Measurements from ENCODE around the gene SLC10A6. TPM values are rescaled to one million over a fixed set of nuclear protein-coding genes. Genes with fewer than 3 reads are reported as not detected.

The SLC10A6 gene
- total RNA-seq, 3 donors from 2014 or later, result 0.43 to 0.92 TPM; not detected in 1

DNA sequence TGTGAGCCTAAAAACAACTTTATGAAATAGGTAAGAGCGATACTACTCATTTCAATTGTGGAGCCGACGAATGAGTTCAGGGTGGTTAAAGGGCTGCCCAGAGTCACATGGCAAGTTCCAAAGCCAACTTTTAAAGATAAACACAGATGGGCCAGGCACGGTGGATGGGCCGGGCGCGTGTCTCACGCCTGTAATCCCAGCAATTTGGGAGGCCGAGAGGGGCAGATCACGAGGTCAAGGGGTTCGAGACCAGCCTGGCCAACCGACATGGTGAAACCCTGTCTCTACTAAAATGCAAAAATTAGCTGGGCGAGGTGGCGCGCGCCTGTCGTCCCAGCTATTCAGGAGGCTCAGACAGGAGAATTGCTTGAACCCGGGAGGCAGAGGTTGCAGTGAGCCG lies 44.0 kb upstream of the SLC10A6 start:
- ATAC-seq (no peak), DNase-seq (no peak)
- Histone ChIP-seq H3K9me3 (no peaks in the 10 kb centered on the region), H3K36me3 (ENCODE audit: low read depth) (no peaks in the 10 kb centered on the region), H3K4me1 (ENCODE audit: low read depth) (no peaks in the 10 kb centered on the region), H3K4me3 (no peak overlapping the region)
- TF ChIP-seq, protein P1, sequence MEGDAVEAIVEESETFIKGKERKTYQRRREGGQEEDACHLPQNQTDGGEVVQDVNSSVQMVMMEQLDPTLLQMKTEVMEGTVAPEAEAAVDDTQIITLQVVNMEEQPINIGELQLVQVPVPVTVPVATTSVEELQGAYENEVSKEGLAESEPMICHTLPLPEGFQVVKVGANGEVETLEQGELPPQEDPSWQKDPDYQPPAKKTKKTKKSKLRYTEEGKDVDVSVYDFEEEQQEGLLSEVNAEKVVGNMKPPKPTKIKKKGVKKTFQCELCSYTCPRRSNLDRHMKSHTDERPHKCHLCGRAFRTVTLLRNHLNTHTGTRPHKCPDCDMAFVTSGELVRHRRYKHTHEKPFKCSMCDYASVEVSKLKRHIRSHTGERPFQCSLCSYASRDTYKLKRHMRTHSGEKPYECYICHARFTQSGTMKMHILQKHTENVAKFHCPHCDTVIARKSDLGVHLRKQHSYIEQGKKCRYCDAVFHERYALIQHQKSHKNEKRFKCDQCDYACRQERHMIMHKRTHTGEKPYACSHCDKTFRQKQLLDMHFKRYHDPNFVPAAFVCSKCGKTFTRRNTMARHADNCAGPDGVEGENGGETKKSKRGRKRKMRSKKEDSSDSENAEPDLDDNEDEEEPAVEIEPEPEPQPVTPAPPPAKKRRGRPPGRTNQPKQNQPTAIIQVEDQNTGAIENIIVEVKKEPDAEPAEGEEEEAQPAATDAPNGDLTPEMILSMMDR (IDR thresholded peaks at IDR 0.05), result no peak
- intact Hi-C loops (cut with DNase I, micrococcal nuclease), result loop anchor here in 1 of 2 donors (5.0 kb wide), 1 partner anchor 396 kb away; no protein-coding TSS in a partner anchor

DNA sequence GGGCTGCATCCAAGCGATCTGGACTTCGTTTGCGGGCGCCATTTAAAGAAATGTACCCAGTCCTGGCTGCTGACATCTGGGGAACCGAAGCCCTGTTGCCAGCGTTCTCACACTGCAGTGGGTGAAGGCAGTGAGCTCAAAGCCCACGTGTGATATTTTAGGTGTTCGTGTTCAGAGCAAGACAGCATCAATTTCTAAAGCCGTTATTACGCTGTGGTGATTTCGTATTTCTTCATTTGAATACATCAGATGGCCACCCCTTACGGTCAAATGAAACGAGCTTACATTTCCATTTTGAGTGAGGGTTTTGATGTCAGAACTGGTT lies 43.4 kb upstream of the SLC10A6 start:
- no peaks in the 10 kb centered on the region for H3K9me3 ChIP-seq
- ATAC-seq (no peak), DNase-seq (no peak)
- H3K4me3 ChIP-seq, result no peak overlapping the region
- intact Hi-C loops (cut with DNase I, micrococcal nuclease), result loop anchor here in 1 of 2 donors (5.0 kb wide), 1 partner anchor 395 kb away; no protein-coding TSS in a partner anchor
- no peaks in the 10 kb centered on the region for H3K4me1 ChIP-seq (ENCODE audit: low read depth)
- no peaks in the 10 kb centered on the region for H3K36me3 ChIP-seq (ENCODE audit: low read depth)
- TF ChIP-seq, protein P1 (IDR thresholded peaks at IDR 0.05), result no peak

DNA sequence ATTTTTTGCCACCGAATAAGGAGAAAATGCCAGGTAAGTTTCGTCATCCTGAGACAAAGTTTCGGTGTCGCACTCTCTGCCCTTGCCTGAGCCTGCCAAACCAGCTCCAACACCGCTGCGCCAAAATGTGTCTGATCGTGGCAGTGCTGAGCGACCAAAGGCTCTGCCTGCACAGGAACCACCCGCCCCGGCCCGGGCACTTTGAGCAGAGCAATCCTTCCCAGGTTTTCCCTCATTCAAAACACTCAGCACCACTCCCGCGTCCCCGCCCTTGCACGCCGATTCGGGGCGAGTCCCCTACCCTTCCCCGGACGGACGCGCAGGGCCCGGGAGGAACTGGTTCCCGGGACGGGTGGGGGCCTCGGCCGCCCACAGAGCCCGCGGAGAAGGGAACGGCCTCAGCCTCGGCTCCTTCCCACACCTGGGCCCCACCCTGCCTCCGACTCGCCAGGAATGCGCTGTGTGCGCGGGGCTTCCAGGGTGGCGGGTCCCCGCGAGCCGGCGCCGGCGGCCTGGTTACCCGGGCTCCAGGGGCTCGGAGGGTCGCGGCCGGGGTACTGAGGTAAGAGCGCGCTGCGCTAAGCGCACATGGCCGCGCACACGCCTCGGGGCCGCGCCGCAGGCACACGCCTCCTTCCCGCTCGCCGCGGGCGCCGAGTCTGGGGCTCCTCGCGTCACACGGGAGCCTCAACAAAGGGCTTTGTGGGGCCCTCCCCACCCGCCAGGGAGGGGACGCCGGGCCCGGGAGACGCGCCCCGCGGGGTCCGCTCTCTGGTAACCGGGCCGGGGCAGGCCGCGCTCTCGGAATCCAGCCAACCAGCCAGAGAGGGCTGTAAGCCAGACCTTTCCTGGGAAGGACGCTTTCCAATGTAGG lies 42.8 kb upstream of the SLC10A6 start, which contains the start of gene C4orf36:
C4orf36 (minus strand) TSS at position 661 of the 874 bp plus-strand sequence. CDS start 902 bp downstream, outside the sequence.
- DNase-seq, result peak; percentile 73 to 86 (median 82)
- intact Hi-C loops (cut with DNase I, micrococcal nuclease), result loop anchor here in 1 of 2 donors (5.0 kb wide), 1 partner anchor 395 kb away; no protein-coding TSS in a partner anchor
- H3K4me3 ChIP-seq, result peak within 1 kb of the TSS; percentile 25
- no peaks in the 10 kb centered on the region for H3K36me3 ChIP-seq (ENCODE audit: low read depth)
- TF ChIP-seq, protein P1 (IDR thresholded peaks at IDR 0.05), result no peak
- no peaks in the 10 kb centered on the region for H3K9me3 ChIP-seq
- no peaks in the 10 kb centered on the region for H3K4me1 ChIP-seq (ENCODE audit: low read depth)
- ATAC-seq, result peak; percentile 84

DNA sequence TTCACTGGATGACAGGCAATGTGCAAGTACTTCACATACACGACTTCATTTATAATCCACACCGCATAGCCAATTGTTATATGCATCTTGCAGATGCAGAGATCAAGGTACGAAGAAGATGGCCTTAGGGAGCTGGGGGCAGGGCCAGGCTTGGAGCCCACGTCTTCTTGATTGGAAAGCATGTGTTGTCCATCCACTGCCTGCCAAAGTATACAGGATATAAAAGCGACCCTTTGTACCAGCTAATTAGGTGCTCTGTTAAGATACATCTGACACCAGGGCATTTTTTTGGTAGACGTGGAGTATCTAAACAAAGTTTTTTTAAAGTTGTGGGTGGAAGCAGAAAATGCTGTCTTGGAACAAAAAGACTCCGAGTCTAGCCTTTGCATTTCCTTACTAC lies 41.6 kb upstream of the SLC10A6 start:
- DNase-seq (no peak), ATAC-seq (no peak)
- intact Hi-C loops (cut with DNase I, micrococcal nuclease), result loop anchor here in 1 of 2 donors (5.0 kb wide), 1 partner anchor 393 kb away; no protein-coding TSS in a partner anchor
- TF ChIP-seq, protein P1 (IDR thresholded peaks at IDR 0.05), result no peak
- no peaks in the 10 kb centered on the region for H3K4me1 ChIP-seq (ENCODE audit: low read depth)
- no peaks in the 10 kb centered on the region for H3K9me3 ChIP-seq
- H3K4me3 ChIP-seq, result no peak overlapping the region
- H3K36me3 ChIP-seq (ENCODE audit: low read depth), result no peaks in the 10 kb centered on the region

DNA sequence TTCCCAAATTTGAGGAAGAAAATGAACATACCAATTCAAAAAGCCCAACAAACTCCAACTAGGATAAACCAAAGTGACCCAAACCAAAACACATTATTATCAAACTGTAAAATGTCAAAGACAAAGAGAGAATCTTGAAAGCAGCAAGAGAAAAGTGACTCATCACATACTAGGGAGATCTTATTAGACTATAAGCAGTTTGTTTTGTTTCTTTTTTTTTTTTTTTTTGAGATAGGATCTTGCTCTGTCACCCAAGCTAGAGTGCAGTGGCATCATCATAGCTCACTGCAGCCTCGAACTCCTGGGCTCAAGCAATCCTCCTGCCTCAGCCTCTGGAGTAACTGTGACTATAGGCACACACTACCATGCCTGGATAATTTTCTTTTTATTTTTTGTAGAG lies 30.5 kb upstream of the SLC10A6 start:
- ATAC-seq, result no peak
- Histone ChIP-seq H3K4me1 (ENCODE audit: low read depth) (no peaks in the 10 kb centered on the region), H3K9me3 (peaks cover 13% of the 10 kb centered on the region), H3K4me3 (no peak overlapping the region), H3K36me3 (ENCODE audit: low read depth) (no peaks in the 10 kb centered on the region)
- DNase-seq, result no peak
- intact Hi-C loops (cut with DNase I, micrococcal nuclease), result no loop called here
- TF ChIP-seq, protein P1 (IDR thresholded peaks at IDR 0.05), result no peak
